ENCODE data around the gene ADGRL1.

DNA sequence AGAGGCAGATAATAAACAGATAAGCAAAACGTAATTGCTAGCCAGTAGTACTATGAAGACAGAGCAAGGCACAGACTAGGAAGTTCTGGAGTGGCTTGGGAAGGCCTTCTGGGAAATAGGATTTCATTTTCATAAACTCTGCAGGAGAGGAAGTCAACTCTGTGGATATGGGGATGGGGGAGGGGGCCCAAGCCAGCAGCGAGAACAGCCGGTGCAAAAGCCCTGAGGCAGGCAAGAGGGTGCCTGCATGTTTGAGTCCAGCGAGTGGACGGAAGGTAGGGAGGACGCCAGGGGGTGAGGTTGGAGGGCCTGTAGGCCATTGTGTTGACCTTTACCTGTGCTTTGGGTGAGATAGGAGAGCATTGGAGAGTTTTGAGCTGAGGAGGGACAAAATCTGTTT lies 60.6 kb downstream of the ADGRL1 start:
- TF ChIP-seq TARDBP (IDR thresholded peaks at IDR 0.05) (no peak), SUZ12 (IDR thresholded peaks at IDR 0.05) (no peak), SP1 (IDR thresholded peaks at IDR 0.05) (no peak), ARNT (IDR thresholded peaks at IDR 0.05) (no peak), BHLHE40 (IDR thresholded peaks at IDR 0.05; ENCODE audit: borderline replicate concordance) (no peak), ELF4 (IDR thresholded peaks at IDR 0.05) (no peak), FOXM1 (IDR thresholded peaks at IDR 0.05; ENCODE audit: borderline replicate concordance) (no peak), HDGF (IDR thresholded peaks at IDR 0.05; ENCODE audit: borderline replicate concordance) (no peak), FOXK2 (IDR thresholded peaks at IDR 0.05) (no peak), NFRKB (IDR thresholded peaks at IDR 0.05) (no peak), ZNF384 (IDR thresholded peaks at IDR 0.05) (no peak)
- TF ChIP-seq, protein P1, sequence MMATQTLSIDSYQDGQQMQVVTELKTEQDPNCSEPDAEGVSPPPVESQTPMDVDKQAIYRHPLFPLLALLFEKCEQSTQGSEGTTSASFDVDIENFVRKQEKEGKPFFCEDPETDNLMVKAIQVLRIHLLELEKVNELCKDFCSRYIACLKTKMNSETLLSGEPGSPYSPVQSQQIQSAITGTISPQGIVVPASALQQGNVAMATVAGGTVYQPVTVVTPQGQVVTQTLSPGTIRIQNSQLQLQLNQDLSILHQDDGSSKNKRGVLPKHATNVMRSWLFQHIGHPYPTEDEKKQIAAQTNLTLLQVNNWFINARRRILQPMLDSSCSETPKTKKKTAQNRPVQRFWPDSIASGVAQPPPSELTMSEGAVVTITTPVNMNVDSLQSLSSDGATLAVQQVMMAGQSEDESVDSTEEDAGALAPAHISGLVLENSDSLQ (IDR thresholded peaks at IDR 0.05) = no peak

Measured in HEK293T (cell line).